Endothelial cell of umbilical vein (primary cell): ENCODE results near the gene TMEM184B. TPM values are rescaled to one million over a fixed set of nuclear protein-coding genes. Genes with fewer than 3 reads are reported as not detected.

Experiments
- BruUV-seq: library from RNA; stranded (reverse); fragments of 400-500 nt; replicated peaks from 2 replicates; lab custom pipeline; 2021; lab: Mats Ljungman, UMichigan
- CTCF ChIA-PET: fragments of 300-600, 350-600 bp; sonication (Branson Sonifier 250); formaldehyde crosslinking; loops from one replicate; lab custom pipeline; 2021; ENCODE audit warnings: antibody characterized with exemption, inconsistent platforms; lab: Charles Lee
- POLR2A ChIA-PET: fragments of 300-600, 350-600 bp; sonication (Branson Sonifier 250); formaldehyde crosslinking; loops from one replicate; lab custom pipeline; 2021; ENCODE audit warnings: antibody characterized with exemption, inconsistent platforms; lab: Charles Lee
- DNase-seq: peaks from one replicate; pipeline ENCODE4 v3.0.0-alpha.2; 2011; ENCODE audit warnings: low read depth, low spot score
- FAIRE-seq: peaks from 2 replicates; lab custom pipeline; 2011; peaks lifted over from hg19 to GRCh38; lab: Jason Lieb, UNC
- H2AFZ ChIP-seq: 2 replicates; pipeline ENCODE4 v1.6.0; 2012; ENCODE audit warnings: low read depth, low read length, control low read depth, inconsistent platforms
- H3K27ac ChIP-seq: 2 replicates; pipeline ENCODE4 v1.5.1; 2011; ENCODE audit warnings: low read depth, mild to moderate bottlenecking, control low read depth, low read length, moderate library complexity; ENCODE audit not compliant: insufficient read depth
- H3K27me3 ChIP-seq, 2 experiments: 2 replicates each; pipeline versions ENCODE4 v1.6.0 to v1.6.1; 2011; ENCODE audit warnings: low read length in 2 of 2, mixed read lengths in 1 of 2; ENCODE audit not compliant: control insufficient read depth in 2 of 2, insufficient read depth in 2 of 2
- H3K36me3 ChIP-seq, 2 experiments: 2 replicates in 1 of 2; 3 replicates in 1 of 2; pipeline ENCODE4 v1.5.1; 2011; ENCODE audit warnings: low read length in 2 of 2, mild to moderate bottlenecking in 1 of 2, moderate library complexity in 1 of 2; ENCODE audit not compliant: control insufficient read depth in 2 of 2, insufficient read depth in 2 of 2; ENCODE audit errors: extremely low read depth in 1 of 2
- H3K4me1 ChIP-seq: 3 replicates; pipeline ENCODE4 v1.5.1; 2011; ENCODE audit warnings: mild to moderate bottlenecking, low read length; ENCODE audit not compliant: control insufficient read depth, insufficient read depth; ENCODE audit errors: extremely low read depth
- H3K4me2 ChIP-seq: 2 replicates; pipeline ENCODE4 v1.6.1; 2011; ENCODE audit warnings: low read length, control low read depth, mixed read lengths; ENCODE audit not compliant: insufficient read depth
- H3K4me3 ChIP-seq, 3 experiments: fragments of 200-600 bp in 1 of 3; sonication (generic), shearing (Covaris generic) in 1 of 3; replicated peaks in 1 of 3; 2 replicates each; pipeline ENCODE4 v1.5.1; 2011 to 2016; ENCODE audit warnings: control low read depth in 3 of 3, low read length in 3 of 3, mild to moderate bottlenecking in 2 of 3, inconsistent platforms in 1 of 3, low read depth in 1 of 3, moderate library complexity in 1 of 3; ENCODE audit not compliant: insufficient read depth in 1 of 3
- H3K79me2 ChIP-seq: 2 replicates; pipeline ENCODE4 v1.6.0; 2012; ENCODE audit warnings: low read length, inconsistent platforms; ENCODE audit not compliant: control insufficient read depth, insufficient read depth
- H3K9ac ChIP-seq: replicated peaks from 2 replicates; pipeline ENCODE3; 2011; ENCODE audit warnings: low read length, control low read depth; ENCODE audit not compliant: insufficient read depth; ENCODE audit errors: extremely low read depth
- H3K9me1 ChIP-seq: replicated peaks from 3 replicates; pipeline ENCODE4 v1.6.0; 2011; ENCODE audit warnings: mild to moderate bottlenecking, low read length; ENCODE audit not compliant: control insufficient read depth, insufficient read depth; ENCODE audit errors: extremely low read depth
- H3K9me3 ChIP-seq: replicated peaks from 2 replicates; pipeline ENCODE4 v1.5.1; 2012; ENCODE audit warnings: low read length, inconsistent platforms; ENCODE audit not compliant: control insufficient read depth, insufficient read depth
- H4K20me1 ChIP-seq: replicated peaks from 2 replicates; pipeline ENCODE3; 2011; ENCODE audit warnings: mild to moderate bottlenecking, low read length; ENCODE audit not compliant: control insufficient read depth, insufficient read depth; ENCODE audit errors: extremely low read depth
- CTCF ChIP-seq, 2 donors: IDR thresholded peaks; 1 replicate in 1 of 2; 2 replicates in 1 of 2; pipeline ENCODE4 v1.5.1; 2011; ENCODE audit warnings: low read length in 2 of 2, mild to moderate bottlenecking in 2 of 2, moderate library complexity in 2 of 2, control low read depth in 1 of 2, inconsistent platforms in 1 of 2, low read depth in 1 of 2; ENCODE audit not compliant: insufficient read depth in 1 of 2; ENCODE audit errors: extremely low read depth in 1 of 2
- EZH2 ChIP-seq: IDR thresholded peaks from 2 replicates; pipeline ENCODE4 v1.6.1; 2012; ENCODE audit warnings: borderline replicate concordance, low read depth, mild to moderate bottlenecking, moderate library complexity, low read length, inconsistent platforms; ENCODE audit not compliant: severe bottlenecking
- FOS ChIP-seq: IDR thresholded peaks from 2 replicates; pipeline ENCODE4 v1.6.1; 2011; ENCODE audit warnings: mild to moderate bottlenecking, low read length, moderate library complexity, borderline replicate concordance; ENCODE audit not compliant: insufficient read depth
- GATA2 ChIP-seq: IDR thresholded peaks from 2 replicates; pipeline ENCODE4 v1.7.0; 2011; ENCODE audit warnings: low read depth, mild to moderate bottlenecking, moderate library complexity, mixed read lengths, low read length; ENCODE audit not compliant: insufficient read length, insufficient read depth
- JUN ChIP-seq: IDR thresholded peaks from 2 replicates; pipeline ENCODE4 v1.6.1; 2011; ENCODE audit warnings: borderline replicate concordance, low read depth; ENCODE audit not compliant: insufficient read length, insufficient read depth
- MAX ChIP-seq: IDR thresholded peaks from 2 replicates; pipeline ENCODE4 v1.6.1; 2011; ENCODE audit not compliant: insufficient read depth, insufficient read length
- MYC ChIP-seq: IDR thresholded peaks from one replicate; pipeline ENCODE4 v1.6.1; 2011; ENCODE audit warnings: mild to moderate bottlenecking, low read depth, low read length
- POLR2A ChIP-seq: IDR thresholded peaks from 2 replicates; pipeline ENCODE4 v1.6.1; 2012; ENCODE audit warnings: low read depth, mild to moderate bottlenecking, control low read depth, low read length
- POLR2AphosphoS5 ChIP-seq: IDR thresholded peaks from 2 replicates; pipeline ENCODE4 v1.6.1; 2012; ENCODE audit warnings: low read depth, mild to moderate bottlenecking, control low read depth, low read length, moderate library complexity; ENCODE audit not compliant: insufficient read depth
- dilution Hi-C: fragments of 300-500 bp; cut with MboI; formaldehyde crosslinking; loops from one replicate; pipeline ENCODE4 v1.15.0; 2019; ENCODE audit warnings: low sequenced_read_pairs; ENCODE audit not compliant: extremely low pct_ligation_motif_present
- intact Hi-C: fragments of 100-400 bp; cut with micrococcal nuclease; formaldehyde crosslinking; loops from one replicate; pipeline ENCODE4 v1.10.0; 2022
- polyA plus RNA-seq, 4 experiments: library from polyadenylated mRNA; depleted of rRNA in 3 of 4; stranded (reverse) in 3 of 4; unstranded in 1 of 4; fragments of >200 nt; gene quantifications; 2 replicates each; pipeline versions ENCODE4 v1.2.1 to v1.2.3, GENCODE V29; 2011 to 2012; ENCODE audit warnings: missing spikeins in 1 of 4
- total RNA-seq: library from RNA; stranded (reverse); gene quantifications from 2 replicates; pipeline ENCODE4 v1.2.3, GENCODE V29; 2021

TMEM184B gene
- total and polyA plus RNA-seq, 2 donors (not counting 3 experiments of a cell fraction or from before 2014, with no cell fraction given) = 72.5 to 96.6 TPM

- dilution Hi-C loops = no loop called here
- no TSS peak for BruUV-seq
- no peak for DNase-seq
These were observed 23.5 kb downstream of the TMEM184B start for GRCh38 chr22:38249301-38249700.

More at GRCh38 chr22:38249301-38249700, 23.5 kb downstream of the TMEM184B start:
- Histone ChIP-seq H3K27ac (no peak overlapping the region), H2AFZ (no peak overlapping the region), H3K4me3 (no peak overlapping the region), H3K4me1 (no peaks in the 10 kb centered on the region), H3K9ac (no peak overlapping the region), H3K79me2 (peaks cover 53% of the 10 kb centered on the region), H3K27me3 (no peaks in the 10 kb centered on the region), H3K9me3 (no peaks in the 10 kb centered on the region), H4K20me1 (no peaks in the 10 kb centered on the region), H3K9me1 (no peaks in the 10 kb centered on the region), H3K36me3 (peaks cover 5 to 33% of the 10 kb centered on the region in 2 experiments), H3K4me2 (no peak overlapping the region)
- CTCF ChIA-PET = no interaction called here
- intact Hi-C loops = no loop called here
- TF ChIP-seq MYC = no peak
- no peak for TF ChIP-seq POLR2AphosphoS5
- no peak for TF ChIP-seq POLR2A
- no peak for TF ChIP-seq EZH2
- TF ChIP-seq CTCF (IDR thresholded peaks at IDR 0.05; ENCODE audit: extremely low read depth in 1 of 2, insufficient read depth in 1 of 2, low read depth in 1 of 2, low read length in 2 of 2) = no peak
- TF ChIP-seq MAX = no peak
- no peak for TF ChIP-seq JUN
- no peak for TF ChIP-seq FOS
- TF ChIP-seq GATA2 = no peak
- FAIRE-seq = no peak
- POLR2A ChIA-PET = interaction anchor here (1.1 kb wide), 1 partner anchor 12 kb away, joined by 3 read pairs; no protein-coding TSS in a partner anchor
